T-helper 1 cell treated with Interleukin-12 subunit alpha and Interleukin-12 subunit beta and Interleukin-4 antibody, amounts not matched to agents 30 ng/mL and 1 ng/mL, for 36 hours (primary cell): ENCODE data around the gene FAM171A1. TPM values are rescaled to one million over a fixed set of nuclear protein-coding genes. Genes with fewer than 3 reads are reported as not detected.
"Not testable (repeated sequence)": the region's sequence is repeated elsewhere in the genome, so short reads cannot be mapped to it uniquely, and the experiment has no call there.

Experiments used
- intact Hi-C: fragments of 100-400 bp; cut with micrococcal nuclease; formaldehyde crosslinking; loops from one replicate; pipeline ENCODE4 v1.15.1; 2024
- total RNA-seq: library from RNA; stranded (reverse); gene quantifications from 2 replicates; pipeline ENCODE4 v1.2.3, GENCODE V29; 2022

FAM171A1 gene
- total RNA-seq, 1 donor from 2014 or later, result 1.6 TPM

DNA sequence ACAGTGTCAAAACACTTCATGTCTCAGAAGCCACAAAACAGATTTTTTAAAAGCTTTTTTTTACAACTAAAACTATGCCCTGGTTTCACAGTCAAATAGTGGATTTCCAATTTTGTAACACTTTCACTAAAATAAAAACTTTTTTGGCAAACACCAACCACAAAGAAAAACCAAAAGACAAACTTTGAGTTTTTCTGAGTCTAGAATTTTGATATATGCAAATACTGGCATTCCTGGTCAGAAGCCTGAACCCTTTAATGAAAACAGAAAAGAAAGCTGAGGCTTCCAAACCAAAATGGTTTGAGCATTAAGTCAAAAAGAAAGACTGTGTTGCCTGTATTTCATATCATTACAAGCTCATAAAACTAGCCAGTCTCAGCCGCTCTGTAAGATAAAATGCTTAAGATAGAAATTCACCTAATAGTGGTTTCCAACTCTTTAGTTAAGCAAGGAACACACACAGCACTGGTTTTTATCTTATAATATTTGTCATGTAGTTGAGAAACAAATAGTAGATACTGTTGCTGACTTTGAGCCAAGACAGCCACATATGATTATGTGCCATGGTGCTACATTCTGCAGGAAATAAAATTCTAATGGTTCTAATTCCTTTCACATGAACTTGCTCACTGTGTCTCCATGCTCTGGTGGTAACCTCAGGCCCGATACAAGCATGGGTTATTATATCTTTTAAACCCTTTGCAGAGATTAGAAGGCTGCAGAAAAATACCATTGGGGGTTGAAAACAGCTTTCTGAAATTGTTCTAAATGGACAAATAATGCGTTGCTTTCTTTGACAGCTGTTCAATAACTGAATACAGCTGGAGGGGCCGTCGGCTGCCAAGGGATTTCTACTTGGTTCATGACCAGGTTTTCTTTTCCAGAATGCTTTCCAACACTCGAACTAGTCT, 49.4 kb downstream of the FAM171A1 start:
- intact Hi-C loops, result no loop called here

DNA sequence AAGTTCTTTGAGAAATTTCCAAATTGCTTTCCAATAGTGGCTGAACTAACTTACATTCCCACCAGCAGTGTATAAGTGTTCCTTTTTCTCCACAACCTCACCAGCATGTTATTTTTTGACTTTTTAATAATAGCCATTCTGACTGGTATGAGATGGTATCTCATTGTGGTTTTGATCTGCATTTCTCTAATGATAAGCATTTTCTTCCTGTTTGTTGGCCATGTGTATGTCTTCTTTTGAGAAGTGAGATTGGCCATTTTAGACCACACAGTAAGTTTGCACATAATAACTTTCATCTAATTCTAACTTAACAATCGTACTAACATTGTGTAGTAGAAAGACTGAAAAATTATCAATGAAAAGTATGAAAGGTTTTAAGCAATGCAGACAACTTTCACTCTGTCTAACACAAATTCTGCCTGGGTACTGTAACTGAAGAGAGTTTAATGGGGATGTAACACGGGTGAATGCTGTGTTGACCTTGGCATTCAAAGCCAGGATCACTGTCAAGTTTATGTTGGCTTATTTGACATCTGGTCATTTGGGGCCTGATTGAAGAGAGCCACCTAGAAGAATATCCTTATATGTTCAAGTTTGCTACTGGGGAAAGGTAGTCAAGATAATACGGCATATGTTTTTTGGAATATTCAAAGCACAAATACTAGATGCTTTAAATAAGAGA, 50.4 kb downstream of the FAM171A1 start:
- intact Hi-C loops, result no loop called here

- intact Hi-C loops, result no loop called here
Measured at GRCh38 chr10:15320118-15320517, 51.0 kb downstream of the FAM171A1 start.

GRCh38 chr10:15316871-15317464, 54.1 kb downstream of the FAM171A1 start:
- intact Hi-C loops, result no loop called here

GRCh38 chr10:15316145-15316544, 54.9 kb downstream of the FAM171A1 start:
- intact Hi-C loops, result no loop called here

- intact Hi-C loops, result no loop called here
Measured at GRCh38 chr10:15315286-15315685, 55.8 kb downstream of the FAM171A1 start.

DNA sequence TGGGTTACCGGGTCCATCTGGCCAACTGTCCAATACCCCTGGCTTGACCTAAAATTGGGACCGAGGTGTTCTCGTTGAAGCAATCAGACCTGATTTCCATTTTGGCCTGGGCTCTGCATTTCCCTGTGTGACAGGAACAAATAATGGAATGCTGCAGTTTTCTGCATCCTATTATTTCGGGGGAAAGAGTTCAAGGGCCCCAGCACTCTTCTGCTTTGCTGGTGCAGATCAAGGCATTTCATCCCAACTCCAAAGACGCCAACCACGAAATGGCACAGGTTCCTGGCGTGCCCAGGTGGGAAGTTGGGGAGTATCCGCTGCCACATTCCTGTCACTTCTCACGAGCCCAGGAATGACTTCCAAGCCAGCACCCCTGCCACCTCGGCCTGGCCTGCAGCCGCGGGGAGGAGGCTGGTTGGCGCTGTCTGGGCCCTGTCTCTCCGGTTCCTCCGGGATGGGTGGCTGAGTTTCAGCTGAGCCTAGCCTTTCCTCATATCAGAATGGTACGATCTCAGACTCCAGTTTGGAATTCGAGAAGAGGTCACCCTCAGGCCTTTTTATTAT, 56.5 kb downstream of the FAM171A1 start:
- intact Hi-C loops, result no loop called here

DNA sequence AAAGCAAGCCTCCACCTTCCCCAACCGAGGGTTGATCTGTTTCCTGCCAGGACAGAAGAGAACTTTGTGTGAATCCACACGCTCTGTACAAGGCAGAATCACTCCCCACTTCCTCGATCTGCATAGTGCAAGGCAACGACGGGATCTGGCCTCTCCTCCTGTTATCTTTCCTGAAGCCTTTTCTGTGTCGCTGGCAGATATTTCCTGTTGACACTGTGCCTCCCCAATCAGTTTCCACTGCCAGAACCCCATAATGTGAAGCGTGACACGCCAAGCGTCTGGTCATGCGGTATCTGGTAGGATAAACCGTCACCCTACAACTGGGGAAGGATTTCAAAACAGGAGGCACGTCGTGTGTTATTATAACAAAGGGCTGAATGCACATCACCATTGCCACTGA, 57.2 kb downstream of the FAM171A1 start:
- intact Hi-C loops, result no loop called here

GRCh38 chr10:15313047-15313446, 58.0 kb downstream of the FAM171A1 start:
- intact Hi-C loops, result no loop called here

- intact Hi-C loops, result no loop called here
Measured at GRCh38 chr10:15311569-15312280, 59.4 kb downstream of the FAM171A1 start.

GRCh38 chr10:15310776-15311568, 60.1 kb downstream of the FAM171A1 start:
- intact Hi-C loops, result no loop called here

DNA sequence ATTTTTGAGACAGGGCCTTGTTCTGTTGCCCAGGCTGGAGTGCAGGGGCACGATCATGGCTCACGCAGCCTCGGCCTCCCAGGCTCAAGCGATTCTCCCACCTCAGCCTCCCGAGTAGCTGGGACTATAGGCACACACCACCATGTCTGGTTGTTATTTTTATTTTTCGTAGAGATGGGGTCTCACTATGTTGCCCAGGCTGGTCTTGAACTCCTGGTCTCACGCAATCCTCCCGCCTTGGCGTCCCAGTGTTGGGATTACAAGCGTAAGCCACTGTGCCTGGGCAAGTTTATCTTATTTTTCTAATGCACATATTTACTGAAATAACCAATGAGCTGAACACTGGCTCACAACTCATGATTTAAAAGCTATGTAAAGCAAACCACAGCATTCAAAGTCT, 61.9 kb downstream of the FAM171A1 start:
- intact Hi-C loops, result no loop called here

DNA sequence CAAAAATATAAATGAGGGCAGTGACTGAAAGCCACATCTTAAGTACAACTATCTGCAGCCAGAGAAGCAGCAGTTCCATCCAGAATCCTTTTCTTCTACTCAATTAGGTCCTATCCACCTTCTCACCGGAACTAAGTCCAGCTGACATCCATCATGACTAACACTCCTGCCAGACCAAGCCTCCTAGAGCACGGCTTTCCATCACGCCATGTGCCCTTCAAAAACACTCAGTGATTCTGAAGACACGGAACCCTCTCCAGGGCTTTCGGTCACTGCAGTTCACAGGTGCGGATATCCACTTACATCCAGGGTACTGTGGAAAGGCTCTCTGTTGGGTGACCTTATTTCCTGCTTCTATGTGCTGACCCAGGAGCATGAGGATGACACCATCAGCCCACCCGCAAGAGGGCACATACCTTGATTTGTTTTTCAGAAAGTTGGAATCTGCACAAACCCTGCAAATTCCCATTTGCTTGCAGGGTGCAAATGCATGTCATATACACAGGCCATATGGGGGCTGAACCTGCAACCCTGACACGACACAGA, 64.3 kb downstream of the FAM171A1 start:
- intact Hi-C loops, result no loop called here

DNA sequence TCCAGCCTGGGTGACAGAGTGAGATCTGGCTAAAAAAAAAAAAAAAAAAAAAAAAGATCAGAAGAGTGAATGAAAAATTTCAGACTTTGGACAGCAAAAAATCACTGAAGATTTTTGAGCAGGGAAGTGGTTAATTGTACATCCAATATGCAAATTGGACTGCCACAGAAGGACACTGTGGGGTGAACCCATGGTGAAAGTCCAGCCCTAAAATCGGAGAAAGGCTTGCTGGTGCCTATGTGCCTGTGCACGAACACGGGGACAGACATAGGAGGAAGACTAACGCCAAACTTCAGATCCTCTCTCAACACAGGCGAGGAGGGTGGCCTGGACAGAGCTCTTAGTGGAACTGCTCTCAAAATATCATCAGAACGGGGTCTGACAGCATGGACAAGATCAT, 65.5 kb downstream of the FAM171A1 start:
- intact Hi-C loops, result no loop called here

GRCh38 chr10:15305161-15305560, 65.9 kb downstream of the FAM171A1 start:
- intact Hi-C loops, result no loop called here

- intact Hi-C loops, result not testable (repeated sequence)
Measured at GRCh38 chr10:15302188-15302956, 68.7 kb downstream of the FAM171A1 start.

DNA sequence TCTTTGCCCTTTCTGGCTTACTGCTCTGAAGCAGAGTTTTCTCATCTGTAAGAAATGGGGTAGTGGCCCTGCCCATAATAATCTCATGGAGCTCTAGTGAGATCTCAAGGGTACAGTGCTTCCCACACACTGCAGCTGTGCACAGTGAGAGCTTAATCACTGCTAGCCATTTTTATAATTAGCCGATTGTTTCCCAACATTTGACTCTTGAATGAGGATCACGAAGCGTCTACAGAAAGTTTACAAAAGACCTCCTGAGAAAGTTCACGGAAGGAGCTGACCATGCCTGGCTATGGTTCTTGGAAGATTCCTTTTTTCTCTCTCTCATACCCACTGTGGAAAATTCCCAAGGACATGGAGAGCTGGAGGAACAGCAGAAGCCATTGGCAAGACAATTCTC, 70.4 kb downstream of the FAM171A1 start:
- intact Hi-C loops, result no loop called here

DNA sequence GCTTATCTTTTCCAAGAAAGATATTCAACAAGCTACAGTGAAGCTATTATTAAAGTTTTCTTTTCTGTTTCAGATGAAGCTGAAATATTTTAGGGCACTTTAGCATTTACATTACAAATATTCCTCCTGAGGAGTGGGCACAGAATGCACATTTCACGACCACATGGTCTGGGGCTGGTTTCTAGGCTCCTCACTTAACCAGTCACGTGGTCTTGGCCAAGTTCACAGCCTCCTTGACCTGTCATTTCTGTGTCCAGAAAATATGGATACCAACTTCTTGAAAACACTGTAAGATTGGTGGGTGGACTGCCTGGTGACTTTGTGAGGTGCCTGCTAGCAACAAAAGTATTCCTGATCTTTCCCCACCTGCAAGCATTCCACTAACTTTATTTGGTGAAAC, 70.9 kb downstream of the FAM171A1 start:
- intact Hi-C loops, result no loop called here

DNA sequence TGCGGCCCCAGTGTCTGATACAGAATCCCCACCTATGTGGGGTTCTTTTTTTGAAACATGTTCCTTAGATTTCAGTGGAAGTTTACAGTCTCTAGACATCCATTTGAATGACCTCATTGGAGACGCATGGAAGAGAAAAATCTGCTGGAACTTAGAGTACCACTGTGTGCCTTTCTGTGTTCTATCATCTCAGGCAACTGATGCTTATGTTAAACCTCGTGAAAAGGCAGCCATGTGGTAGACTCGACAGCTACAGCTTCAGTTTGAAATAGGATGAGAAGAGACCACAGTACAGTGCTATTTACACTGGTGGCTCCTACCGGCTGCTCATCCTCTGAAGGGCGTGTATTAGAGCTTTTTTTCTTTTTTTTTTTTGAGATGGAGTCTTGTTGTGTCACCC, 74.4 kb downstream of the FAM171A1 start:
- intact Hi-C loops, result no loop called here
